Fibroblast of lung (primary cell): ENCODE data around the gene CTDSPL.

Source experiments
- CTCF ChIP-seq, 2 donors: IDR thresholded peaks in 1 of 2; conservative IDR thresholded peaks in 1 of 2; 1 replicate in 1 of 2; 2 replicates in 1 of 2; pipeline ENCODE4 v1.5.1; 2011 to 2012; ENCODE audit warnings: low read length in 2 of 2, control low read depth in 1 of 2, inconsistent platforms in 1 of 2, low read depth in 1 of 2, mild to moderate bottlenecking in 1 of 2
- EZH2 ChIP-seq: IDR thresholded peaks from 2 replicates; pipeline ENCODE4 v1.5.1; 2012; ENCODE audit warnings: low read length, control low read depth, mild to moderate bottlenecking; ENCODE audit errors: missing control alignments

- TF ChIP-seq CTCF (conservative IDR thresholded peaks at IDR 0.05 in 1 of 2, IDR thresholded peaks at IDR 0.05 in 1 of 2; ENCODE audit: low read depth in 1 of 2, low read length in 2 of 2) (peak in 1 of 2 donors; percentile 11), EZH2 (no peak)
These were observed 28.1 kb upstream of the CTDSPL start for GRCh38 chr3:37833302-37834186.
